SK-N-SH treated with all-trans-retinoic acid at 6 μM for 48 hours (cell line): ENCODE measurements around the gene ARAP1.

Experiments
- ATAC-seq: fragments of 200-7000 bp; cut with Tn5 transposase; 3 replicates; pipeline ENCODE4 v1.9.1; 2020; ENCODE audit warnings: mild to moderate bottlenecking, moderate library complexity
- BACH2 ChIP-seq: fragments of 250-450 bp; sonication (Bioruptor Pico); IDR thresholded peaks from 2 replicates; pipeline ENCODE4 v1.9.0; 2021; ENCODE audit warnings: mild to moderate bottlenecking, borderline replicate concordance
- CREB5 ChIP-seq: fragments of 250-450 bp; sonication (Bioruptor Pico); IDR thresholded peaks from 2 replicates; pipeline ENCODE4 v1.5.1; 2020; ENCODE audit warnings: low read depth, mild to moderate bottlenecking, moderate library complexity
- CSDC2 ChIP-seq: fragments of 250-450 bp; sonication (Bioruptor Pico); IDR thresholded peaks from 2 replicates; pipeline ENCODE4 v1.5.0; 2020; ENCODE audit warnings: mild to moderate bottlenecking, moderate library complexity
- CSRNP3 ChIP-seq: fragments of 250-450 bp; sonication (Bioruptor Pico); IDR thresholded peaks from 2 replicates; pipeline ENCODE4 v1.5.1; 2021; ENCODE audit warnings: mild to moderate bottlenecking, moderate library complexity
- ESRRG ChIP-seq: fragments of 250-450 bp; sonication (Bioruptor Pico); IDR thresholded peaks from 2 replicates; pipeline ENCODE4 v1.6.1; 2021; ENCODE audit warnings: mild to moderate bottlenecking
- GLIS3 ChIP-seq: fragments of 250-450 bp; sonication (Bioruptor Pico); IDR thresholded peaks from 2 replicates; pipeline ENCODE4 v1.5.0; 2020; ENCODE audit warnings: mild to moderate bottlenecking, moderate library complexity
- OSR1 ChIP-seq: fragments of 250-450 bp; sonication (Bioruptor Pico); IDR thresholded peaks from 2 replicates; pipeline ENCODE4 v1.8.0; 2022; ENCODE audit warnings: moderate library complexity, mild to moderate bottlenecking, inconsistent platforms
- POU6F1 ChIP-seq: fragments of 250-450 bp; sonication (Bioruptor Pico); IDR thresholded peaks from 2 replicates; pipeline ENCODE4 v1.8.0; 2021; ENCODE audit warnings: low read depth, mild to moderate bottlenecking, moderate library complexity, borderline replicate concordance
- PPARA ChIP-seq: fragments of 250-450 bp; sonication (Bioruptor Pico); IDR thresholded peaks from 2 replicates; pipeline ENCODE4 v1.5.0; 2020; ENCODE audit warnings: mild to moderate bottlenecking, borderline replicate concordance
- TOX ChIP-seq: fragments of 250-450 bp; sonication (Bioruptor Pico); IDR thresholded peaks from 2 replicates; pipeline ENCODE4 v1.8.0; 2021; ENCODE audit warnings: mild to moderate bottlenecking, moderate library complexity, borderline replicate concordance
- TSHZ2 ChIP-seq: fragments of 250-450 bp; sonication (Bioruptor Pico); IDR thresholded peaks from 2 replicates; pipeline ENCODE4 v1.5.0; 2020; ENCODE audit warnings: mild to moderate bottlenecking, moderate library complexity
- ZC3H10 ChIP-seq: fragments of 250-450 bp; sonication (Bioruptor Pico); IDR thresholded peaks from 2 replicates; pipeline ENCODE4 v1.5.1; 2021; ENCODE audit warnings: mild to moderate bottlenecking, moderate library complexity
- ZFP30 ChIP-seq: fragments of 450-650 bp; formaldehyde crosslinking; IDR thresholded peaks from 2 replicates; pipeline ENCODE4 v1.5.0; 2022; ENCODE audit warnings: mild to moderate bottlenecking, moderate library complexity
- ZNF70 ChIP-seq: fragments of 450-650 bp; formaldehyde crosslinking; IDR thresholded peaks from 2 replicates; pipeline ENCODE4 v1.5.0; 2020; ENCODE audit warnings: mild to moderate bottlenecking, moderate library complexity
- ZNF8 ChIP-seq: fragments of 450-650 bp; formaldehyde crosslinking; IDR thresholded peaks from 2 replicates; pipeline ENCODE4 v1.5.0; 2020; ENCODE audit warnings: mild to moderate bottlenecking, moderate library complexity

Gene ARAP1

GRCh38 chr11:72635309-72635915 is 116.8 kb downstream of the ARAP1 start:
- no peak for TF ChIP-seq OSR1 (CRISPR knock-in tag)
- TF ChIP-seq CSRNP3: no peak
- TF ChIP-seq ZC3H10 (CRISPR knock-in tag): no peak
- no peak for TF ChIP-seq TOX
- TF ChIP-seq CSDC2: no peak
- no peak for TF ChIP-seq BACH2 (CRISPR knock-in tag)
- TF ChIP-seq GLIS3 (CRISPR knock-in tag): no peak
- no peak for TF ChIP-seq TSHZ2 (CRISPR knock-in tag)
- TF ChIP-seq POU6F1: no peak
- TF ChIP-seq ZFP30 (CRISPR knock-in tag): no peak
- TF ChIP-seq ESRRG (CRISPR knock-in tag): no peak
- no peak for TF ChIP-seq CREB5 (CRISPR knock-in tag)
- TF ChIP-seq PPARA (CRISPR knock-in tag): no peak
- no peak for TF ChIP-seq ZNF8 (CRISPR knock-in tag)
- no peak for TF ChIP-seq ZNF70 (CRISPR knock-in tag)
- ATAC-seq: no peak
